DND-41 (cell line): Measurements from ENCODE around the gene FIBCD1.

ENCODE experiments used
- ATAC-seq: fragments of 200-7000 bp; cut with Tn5 transposase; 3 replicates; pipeline ENCODE4 v1.9.1; 2021; ENCODE audit warnings: low read depth; ENCODE audit not compliant: insufficient read depth
- DNase-seq: peaks from one replicate; pipeline ENCODE4 v3.0.0-alpha.2; 2020
- H2AFZ ChIP-seq: 2 replicates; pipeline ENCODE4 v1.6.0; 2012; ENCODE audit warnings: low read depth, low read length
- H3K27ac ChIP-seq: 2 replicates; pipeline ENCODE4 v1.5.1; 2012; ENCODE audit warnings: low read length, inconsistent platforms
- H3K27me3 ChIP-seq: fragments of 200-600 bp; sonication (generic); 2 replicates; pipeline ENCODE4 v1.6.0; 2012; ENCODE audit warnings: low read length, mild to moderate bottlenecking, inconsistent platforms; ENCODE audit not compliant: insufficient read depth, poor library complexity
- H3K36me3 ChIP-seq: 2 replicates; pipeline ENCODE4 v1.5.1; 2012; ENCODE audit warnings: low read length, inconsistent platforms; ENCODE audit not compliant: insufficient read depth
- H3K4me1 ChIP-seq: 2 replicates; pipeline ENCODE4 v1.5.1; 2012; ENCODE audit warnings: mild to moderate bottlenecking, low read length; ENCODE audit not compliant: insufficient read depth
- H3K4me2 ChIP-seq: 2 replicates; pipeline ENCODE4 v1.6.0; 2012; ENCODE audit warnings: mild to moderate bottlenecking, moderate library complexity, low read length, inconsistent platforms; ENCODE audit not compliant: insufficient read depth
- H3K4me3 ChIP-seq, 2 experiments: fragments of 200-600 bp in 1 of 2; shearing (Covaris generic) in 1 of 2; 2 replicates each; pipeline ENCODE4 v1.5.1; 2012 to 2016; ENCODE audit warnings: inconsistent platforms in 2 of 2, low read length in 2 of 2, mild to moderate bottlenecking in 2 of 2, low read depth in 1 of 2, moderate library complexity in 1 of 2
- H3K79me2 ChIP-seq: 2 replicates; pipeline ENCODE4 v1.6.0; 2012; ENCODE audit warnings: low read length, inconsistent platforms; ENCODE audit not compliant: insufficient read depth
- H3K9ac ChIP-seq: 2 replicates; pipeline ENCODE4 v1.6.0; 2012; ENCODE audit warnings: low read depth, mild to moderate bottlenecking, inconsistent platforms, low read length, moderate library complexity
- H3K9me3 ChIP-seq: 2 replicates; pipeline ENCODE4 v1.5.1; 2012; ENCODE audit warnings: low read length, moderate library complexity, mild to moderate bottlenecking, inconsistent platforms; ENCODE audit not compliant: insufficient read depth, severe bottlenecking
- H4K20me1 ChIP-seq: 2 replicates; pipeline ENCODE4 v1.6.0; 2012; ENCODE audit warnings: low read length; ENCODE audit not compliant: insufficient read depth
- CTCF ChIP-seq: IDR thresholded peaks from 2 replicates; pipeline ENCODE4 v1.5.1; 2012; ENCODE audit warnings: borderline replicate concordance, low read length, moderate library complexity, mild to moderate bottlenecking; ENCODE audit not compliant: poor library complexity, severe bottlenecking; ENCODE audit errors: extremely low read depth
- EZH2 ChIP-seq: IDR thresholded peaks from 3 replicates; pipeline ENCODE4 v1.6.1; 2012; ENCODE audit warnings: borderline replicate concordance, low read depth, mild to moderate bottlenecking, moderate library complexity, low read length, inconsistent platforms; ENCODE audit not compliant: severe bottlenecking

The FIBCD1 gene

GRCh38 chr9:130918101-130918825 is 20.8 kb downstream of the FIBCD1 start:
- Histone ChIP-seq H3K27me3 (no peaks in the 10 kb centered on the region), H3K9ac (no peak overlapping the region)
- TF ChIP-seq EZH2: no peak
- no peak for TF ChIP-seq CTCF

GRCh38 chr9:130917168-130917960 is 21.7 kb downstream of the FIBCD1 start:
- H3K27me3 ChIP-seq: no peaks in the 10 kb centered on the region
- H3K27ac ChIP-seq: no peak overlapping the region
- H3K4me3 ChIP-seq: no peak overlapping the region
- no peaks in the 10 kb centered on the region for H4K20me1 ChIP-seq
- ATAC-seq (no peak), DNase-seq (no peak)
- TF ChIP-seq EZH2: no peak
- TF ChIP-seq CTCF: no peak
- no peaks in the 10 kb centered on the region for H3K9me3 ChIP-seq
- no peaks in the 10 kb centered on the region for H3K79me2 ChIP-seq
- no peaks in the 10 kb centered on the region for H3K4me1 ChIP-seq
- H3K36me3 ChIP-seq: no peaks in the 10 kb centered on the region
- no peak overlapping the region for H3K4me2 ChIP-seq
- H3K9ac ChIP-seq: no peak overlapping the region
- no peak overlapping the region for H2AFZ ChIP-seq

More at GRCh38 chr9:130918101-130918825, 20.8 kb downstream of the FIBCD1 start:
- Histone ChIP-seq H3K9me3 (no peaks in the 10 kb centered on the region), H4K20me1 (no peaks in the 10 kb centered on the region), H2AFZ (no peak overlapping the region), H3K79me2 (no peaks in the 10 kb centered on the region), H3K27ac (no peak overlapping the region), H3K4me3 (no peak overlapping the region), H3K4me2 (no peak overlapping the region), H3K4me1 (no peaks in the 10 kb centered on the region), H3K36me3 (no peaks in the 10 kb centered on the region)
- no peak for ATAC-seq
- DNase-seq: no peak

- Histone ChIP-seq H3K36me3 (no peaks in the 10 kb centered on the region), H3K4me3 (no peak overlapping the region), H3K79me2 (no peaks in the 10 kb centered on the region), H3K9me3 (no peaks in the 10 kb centered on the region), H4K20me1 (no peaks in the 10 kb centered on the region), H3K27ac (no peak overlapping the region), H3K9ac (no peak overlapping the region), H3K4me1 (no peaks in the 10 kb centered on the region), H3K4me2 (no peak overlapping the region), H3K27me3 (no peaks in the 10 kb centered on the region), H2AFZ (no peak overlapping the region)
- TF ChIP-seq CTCF (no peak), EZH2 (no peak)
- no peak for ATAC-seq
- no peak for DNase-seq
Measured at GRCh38 chr9:130915096-130915447, 24.0 kb downstream of the FIBCD1 start.
